K562 (cell line): ENCODE results near the gene CAPN2. TPM values are rescaled to one million over a fixed set of nuclear protein-coding genes. Genes with fewer than 3 reads are reported as not detected.

Source experiments
- ATF1 ChIP-seq, 2 experiments: fragments of 450-650 bp in 1 of 2; IDR thresholded peaks; 2 replicates each; pipeline ENCODE4 v1.6.1; 2016; ENCODE audit warnings: missing compliant biosample characterization in 1 of 2, missing genetic modification characterization in 1 of 2
- CEBPB ChIP-seq: fragments of 450-650 bp; IDR thresholded peaks from 2 replicates; pipeline ENCODE4 v1.6.1; 2016; ENCODE audit warnings: missing genetic modification characterization, missing compliant biosample characterization
- DACH1 ChIP-seq: fragments of 450-650 bp; IDR thresholded peaks from 2 replicates; pipeline ENCODE4 v1.6.1; 2018; ENCODE audit not compliant: partially characterized antibody
- E2F6 ChIP-seq, 2 experiments: IDR thresholded peaks; 2 replicates each; pipeline ENCODE4 v1.6.1; 2011; ENCODE audit warnings: borderline replicate concordance in 1 of 2, control low read depth in 1 of 2, low read depth in 1 of 2, low read length in 1 of 2, mild to moderate bottlenecking in 1 of 2, mixed read lengths in 1 of 2, moderate library complexity in 1 of 2; ENCODE audit not compliant: insufficient read depth in 1 of 2, insufficient read length in 1 of 2, poor library complexity in 1 of 2, severe bottlenecking in 1 of 2; ENCODE audit errors: extremely low read depth in 1 of 2
- EP300 ChIP-seq: IDR thresholded peaks from 2 replicates; pipeline ENCODE4 v1.6.1; 2012; ENCODE audit warnings: low read length, improper control_type of control experiment
- FOSL1 ChIP-seq: fragments of 200-800 bp; sonication (Bioruptor generic); conservative IDR thresholded peaks from 2 replicates; pipeline ENCODE4 v1.6.1; 2016; ENCODE audit warnings: missing genetic modification characterization, missing compliant biosample characterization
- MAFG ChIP-seq: fragments of 450-650 bp; conservative IDR thresholded peaks from 2 replicates; pipeline ENCODE4 v1.6.1; 2016; ENCODE audit warnings: missing genetic modification characterization, missing compliant biosample characterization
- MLLT1 ChIP-seq, 2 experiments: fragments of 450-650 bp; IDR thresholded peaks; 2 replicates each; pipeline ENCODE4 v1.6.1; 2016
- MNT ChIP-seq, 2 experiments: fragments of 450-650 bp; conservative IDR thresholded peaks; 2 replicates each; pipeline ENCODE4 v1.6.1; 2017; ENCODE audit warnings: mild to moderate bottlenecking in 2 of 2, moderate library complexity in 2 of 2
- NR2C2 ChIP-seq, 2 experiments: fragments of 200-800 bp in 1 of 2; sonication (Bioruptor generic) in 1 of 2; sonication (generic) in 1 of 2; formaldehyde crosslinking in 1 of 2; IDR thresholded peaks; 2 replicates each; pipeline versions ENCODE4 v1.6.1 to v1.8.0; 2016 to 2022; ENCODE audit warnings: mild to moderate bottlenecking in 1 of 2, missing compliant biosample characterization in 1 of 2, missing genetic modification characterization in 1 of 2, missing genetic modification reagents in 1 of 2
- NR4A1 ChIP-seq, 2 experiments: fragments of 250-450 bp in 1 of 2; fragments of 450-650 bp in 1 of 2; sonication (Bioruptor Pico) in 1 of 2; IDR thresholded peaks; 2 replicates each; pipeline versions ENCODE4 v1.4.0 to v1.6.1; 2016 to 2020; ENCODE audit warnings: mild to moderate bottlenecking in 2 of 2, missing compliant biosample characterization in 1 of 2, missing genetic modification characterization in 1 of 2, moderate library complexity in 1 of 2
- PBX2 ChIP-seq, 2 experiments: IDR thresholded peaks in 1 of 2; conservative IDR thresholded peaks in 1 of 2; 2 replicates each; pipeline ENCODE4 v1.6.1; 2016; ENCODE audit warnings: low read depth in 2 of 2, mild to moderate bottlenecking in 1 of 2, missing compliant biosample characterization in 1 of 2, missing genetic modification characterization in 1 of 2, moderate library complexity in 1 of 2
- SETDB1 ChIP-seq: IDR thresholded peaks from one replicate; pipeline ENCODE4 v1.6.1; 2012; ENCODE audit warnings: low read length, control low read depth, inconsistent platforms
- SMARCA4 ChIP-seq: fragments of 450-650 bp; IDR thresholded peaks from 2 replicates; pipeline ENCODE4 v1.6.1; 2016
- TEAD4 ChIP-seq, 2 experiments: sonication (generic) in 1 of 2; formaldehyde crosslinking in 1 of 2; IDR thresholded peaks; 2 replicates each; pipeline versions ENCODE4 v1.6.1 to v1.8.0; 2012 to 2022; ENCODE audit warnings: borderline replicate concordance in 1 of 2, inconsistent platforms in 1 of 2, low read length in 1 of 2, mild to moderate bottlenecking in 1 of 2, missing genetic modification reagents in 1 of 2
- TRIM24 ChIP-seq, 2 experiments: fragments of 450-650 bp; IDR thresholded peaks; 2 replicates each; pipeline ENCODE4 v1.6.1; 2016
- ZFPM2 ChIP-seq: fragments of 250-450 bp; sonication (Bioruptor Pico); IDR thresholded peaks from 2 replicates; pipeline ENCODE4 v1.5.1; 2022; ENCODE audit warnings: mild to moderate bottlenecking
- polyA plus RNA-seq, 8 experiments: library from polyadenylated mRNA; depleted of rRNA in 4 of 8; stranded (reverse) in 5 of 8; unstranded in 3 of 8; fragments of >200 nt; fragmentation: Nextera tagmentation in 2 of 8; fragmentation: Illumina TruSeq in 1 of 8; extraction: Ambion mirVana in 2 of 8; extraction: Trizol in 1 of 8; gene quantifications; 2 replicates each; pipeline versions ENCODE4 v1.2.1 to v1.2.3, GENCODE V29; 2011 to 2014; ENCODE audit warnings: inconsistent platforms in 1 of 8, missing spikeins in 1 of 8
- total RNA-seq, 7 experiments: library from RNA; depleted of rRNA in 6 of 7; stranded (reverse); fragments of >200 nt in 6 of 7; fragmentation: Illumina TruSeq in 2 of 7; extraction: Trizol in 2 of 7; gene quantifications; 2 replicates each; pipeline versions ENCODE4 v1.2.1 to v1.2.3, GENCODE V29; 2011 to 2021; ENCODE audit warnings: low replicate concordance in 1 of 7

Gene CAPN2
- total and polyA plus RNA-seq, 9 of the 15 experiments (the other 6 are each of a cell fraction or from before 2014, with no cell fraction given): 24.6 to 157 (median 101) TPM

GRCh38 chr1:223794136-223794880 is 82.0 kb downstream of the CAPN2 start (continued):
- TF ChIP-seq DACH1 (peak; percentile 13), FOSL1 (tag) (peak; percentile 82), EP300 (0 out of 2 replicates have a peak, but pooled peaks have one; percentile 9), PBX2 (CRISPR knock-in tag; IDR thresholded peaks at IDR 0.05; ENCODE audit: low read depth) (no peak), PBX2 (tag; conservative IDR thresholded peaks at IDR 0.05; ENCODE audit: low read depth) (peak; percentile 61), NR4A1 (CRISPR knock-in tag; IDR thresholded peaks at IDR 0.05) (no peak), NR4A1 (tag; IDR thresholded peaks at IDR 0.05) (0 out of 2 replicates have a peak, but pooled peaks have one; percentile 10), ZFPM2 (CRISPR knock-in tag) (0 out of 2 replicates have a peak, but pooled peaks have one; percentile 51), TEAD4 (IDR thresholded peaks at IDR 0.05; ENCODE audit: low read length) (peak; percentile 54; the same call in 1 of the 2 replicates), TEAD4 (CRISPR knock-in tag; IDR thresholded peaks at IDR 0.05; ENCODE audit: borderline replicate concordance) (no peak), SMARCA4 (peak; percentile 65; the same call in 1 of the 2 replicates), MAFG (tag) (0 out of 2 replicates have a peak, but pooled peaks have one; percentile 23), SETDB1 (no peak), NR2C2 (CRISPR knock-in tag; IDR thresholded peaks at IDR 0.05) (no peak), NR2C2 (tag; IDR thresholded peaks at IDR 0.05) (peak; percentile 23; the same call in 1 of the 2 replicates), ATF1 (CRISPR knock-in tag; IDR thresholded peaks at IDR 0.05) (no peak), ATF1 (tag; IDR thresholded peaks at IDR 0.05) (0 out of 2 replicates have a peak, but pooled peaks have one; percentile 7), CEBPB (tag) (peak; percentile 95), MNT (conservative IDR thresholded peaks at IDR 0.05) (0 out of 4 replicates have a peak, but pooled peaks of 1 of the 2 experiments have one; percentile 16), E2F6 (IDR thresholded peaks at IDR 0.05; ENCODE audit: borderline replicate concordance in 1 of 2, extremely low read depth in 1 of 2, insufficient read depth in 1 of 2, insufficient read length in 1 of 2, low read depth in 1 of 2, low read length in 1 of 2, poor library complexity in 1 of 2, severe bottlenecking in 1 of 2) (no peak), TRIM24 (IDR thresholded peaks at IDR 0.05) (0 out of 4 replicates have a peak, but pooled peaks of 1 of the 2 experiments have one; percentile 26), MLLT1 (IDR thresholded peaks at IDR 0.05) (0 out of 4 replicates have a peak, but pooled peaks of 1 of the 2 experiments have one; percentile 61)
